Ovary (tissue), 3 donors: Measurements from ENCODE around the gene SLC9A3.

Source experiments
- CTCF ChIP-seq, 3 donors: fragments of 450-650 bp in 2 of 3; fragments of 200-600 bp in 1 of 3; IDR thresholded peaks; one replicate each; pipeline versions ENCODE4 v1.5.1 to v1.8.0; 2016 to 2022; ENCODE audit warnings: antibody characterized with exemption in 3 of 3, mild to moderate bottlenecking in 1 of 3
- EP300 ChIP-seq: sonication (generic); formaldehyde crosslinking; IDR thresholded peaks from one replicate; pipeline ENCODE4 v1.6.1; 2017; ENCODE audit warnings: antibody characterized with exemption
- POLR2A ChIP-seq: fragments of 450-650 bp; IDR thresholded peaks from one replicate; pipeline ENCODE4 v1.6.1; 2017; ENCODE audit warnings: antibody characterized with exemption, mild to moderate bottlenecking, moderate library complexity
- donor health status: DM: no; HTN: no; CAD: no.

GRCh38 chr5:473551-474192 is 50.6 kb downstream of the SLC9A3 start:
- no peak for TF ChIP-seq POLR2A
- no peak for TF ChIP-seq CTCF (IDR thresholded peaks at IDR 0.05)
- no peak for TF ChIP-seq EP300
